Measurements from ENCODE around the gene POLR3E.

POLR3E gene

GRCh38 chr16:22315979-22316378, 18.8 kb downstream of the POLR3E start (continued):
- no peak for TF ChIP-seq POU6F1 (CRISPR knock-in tag; IDR thresholded peaks at IDR 0.05; ENCODE audit: borderline replicate concordance, low read depth)

GRCh38 chr16:22316411-22316811, 19.2 kb downstream of the POLR3E start:
- no peak for ATAC-seq
- TF ChIP-seq CSDC2 (CRISPR knock-in tag; IDR thresholded peaks at IDR 0.05): no peak
- TF ChIP-seq ZFP30 (CRISPR knock-in tag; IDR thresholded peaks at IDR 0.05): no peak
- TF ChIP-seq PATZ1 (CRISPR knock-in tag; IDR thresholded peaks at IDR 0.05; ENCODE audit: borderline replicate concordance): no peak
- no peak for TF ChIP-seq BACH2 (CRISPR knock-in tag; IDR thresholded peaks at IDR 0.05; ENCODE audit: borderline replicate concordance)
- no peak for TF ChIP-seq OSR1 (CRISPR knock-in tag; IDR thresholded peaks at IDR 0.05)
- no peak for TF ChIP-seq ESRRG (CRISPR knock-in tag; IDR thresholded peaks at IDR 0.05)
- TF ChIP-seq POU6F1 (CRISPR knock-in tag; IDR thresholded peaks at IDR 0.05; ENCODE audit: borderline replicate concordance, low read depth): no peak

- TF ChIP-seq ESRRG (CRISPR knock-in tag; IDR thresholded peaks at IDR 0.05) (no peak), SNAI2 (CRISPR knock-in tag; IDR thresholded peaks at IDR 0.05) (no peak), ZFP30 (CRISPR knock-in tag; IDR thresholded peaks at IDR 0.05) (no peak), TOX (CRISPR knock-in tag; IDR thresholded peaks at IDR 0.05; ENCODE audit: borderline replicate concordance) (no peak), POU6F1 (CRISPR knock-in tag; IDR thresholded peaks at IDR 0.05; ENCODE audit: borderline replicate concordance, low read depth) (no peak)
- no peak for ATAC-seq
These were observed 19.9 kb downstream of the POLR3E start for GRCh38 chr16:22317001-22317530.

- TF ChIP-seq ARNTL (CRISPR knock-in tag; IDR thresholded peaks at IDR 0.05; ENCODE audit: borderline replicate concordance, low read depth) (no peak), ISL1 (CRISPR knock-in tag; IDR thresholded peaks at IDR 0.05) (no peak), PPARA (CRISPR knock-in tag; IDR thresholded peaks at IDR 0.05; ENCODE audit: borderline replicate concordance) (no peak), ZFP3 (CRISPR knock-in tag; IDR thresholded peaks at IDR 0.05) (no peak), ZNF70 (CRISPR knock-in tag; IDR thresholded peaks at IDR 0.05) (no peak), POU6F1 (CRISPR knock-in tag; IDR thresholded peaks at IDR 0.05; ENCODE audit: borderline replicate concordance, low read depth) (no peak), TSHZ2 (CRISPR knock-in tag; IDR thresholded peaks at IDR 0.05) (no peak), TOX (CRISPR knock-in tag; IDR thresholded peaks at IDR 0.05; ENCODE audit: borderline replicate concordance) (no peak), TCF4 (CRISPR knock-in tag; IDR thresholded peaks at IDR 0.05; ENCODE audit: borderline replicate concordance) (no peak), CSDC2 (CRISPR knock-in tag; IDR thresholded peaks at IDR 0.05) (no peak), ZNF8 (CRISPR knock-in tag; IDR thresholded peaks at IDR 0.05) (no peak), CREB5 (CRISPR knock-in tag; IDR thresholded peaks at IDR 0.05; ENCODE audit: low read depth) (no peak)
- no peak for ATAC-seq
These were observed 20.4 kb downstream of the POLR3E start for GRCh38 chr16:22317625-22318024.
